Osteocyte (in vitro differentiated cells): ENCODE results near the gene DCUN1D4. TPM values are rescaled to one million over a fixed set of nuclear protein-coding genes. Genes with fewer than 3 reads are reported as not detected.
A peak's percentile ranks its signal among the peaks of the same experiment; 100 is the strongest.

Experiments used
- DNase-seq: peaks from one replicate; pipeline ENCODE4 v3.0.0; 2021; ENCODE audit warnings: mixed read lengths; ENCODE audit not compliant: unreplicated experiment; ENCODE audit errors: extremely low spot score
- H3K27ac Mint-ChIP-seq: one replicate; pipeline ENCODE4 v1.8.0; 2021; ENCODE audit warnings: mild to moderate bottlenecking, mixed read lengths; ENCODE audit not compliant: unreplicated experiment
- H3K27me3 Mint-ChIP-seq: one replicate; pipeline ENCODE4 v1.8.0; 2021; ENCODE audit warnings: mixed read lengths; ENCODE audit not compliant: unreplicated experiment
- H3K36me3 Mint-ChIP-seq: one replicate; pipeline ENCODE4 v1.8.0; 2021; ENCODE audit warnings: mixed read lengths; ENCODE audit not compliant: unreplicated experiment
- H3K4me1 Mint-ChIP-seq: one replicate; pipeline ENCODE4 v1.8.0; 2021; ENCODE audit warnings: mixed read lengths; ENCODE audit not compliant: unreplicated experiment
- H3K4me3 Mint-ChIP-seq: one replicate; pipeline ENCODE4 v1.8.0; 2021; ENCODE audit warnings: mild to moderate bottlenecking, moderate library complexity, mixed read lengths; ENCODE audit not compliant: unreplicated experiment
- H3K9me3 Mint-ChIP-seq: one replicate; pipeline ENCODE4 v1.8.0; 2021; ENCODE audit warnings: mixed read lengths; ENCODE audit not compliant: unreplicated experiment
- total RNA-seq: library from RNA; stranded (reverse); gene quantifications from 2 replicates; pipeline ENCODE4 v1.2.1, GENCODE V29; 2021
- TF ChIP-seq, protein P1 (sequence below): fragments of 200-600 bp; sonication (generic); IDR thresholded peaks from 2 replicates; pipeline ENCODE4 v1.5.0; 2021; ENCODE audit warnings: antibody characterized with exemption, mild to moderate bottlenecking, moderate library complexity

DCUN1D4 gene
- total RNA-seq, 1 donor from 2014 or later: 52.3 TPM

DNA sequence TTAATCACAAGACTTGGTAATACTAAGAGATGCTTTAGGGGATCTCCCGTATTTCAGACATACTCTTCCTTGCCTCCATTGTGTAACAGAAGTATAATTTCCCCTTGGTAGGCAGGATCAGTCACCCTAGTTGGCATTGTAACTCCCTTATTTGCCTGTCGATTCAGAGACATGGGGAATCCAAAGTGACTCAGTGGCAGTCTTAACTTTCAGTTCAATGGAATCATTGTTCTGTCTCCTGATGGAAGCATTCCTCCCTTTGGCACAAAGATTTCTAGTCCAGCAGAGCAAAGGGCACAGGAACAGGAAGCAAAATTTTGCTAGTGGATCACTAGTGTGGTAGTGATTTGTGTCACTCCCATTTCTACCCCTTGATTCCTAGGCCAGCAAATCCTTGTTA is 80.4 kb downstream of the DCUN1D4 start:
- Mint-ChIP-seq H3K9me3 (peaks cover 12% of the 10 kb centered on the region), H3K36me3 (no peaks in the 10 kb centered on the region), H3K27ac (no peak overlapping the region), H3K4me3 (no peak overlapping the region), H3K4me1 (no peaks in the 10 kb centered on the region), H3K27me3 (peaks cover 3% of the 10 kb centered on the region)
- TF ChIP-seq, protein P1, sequence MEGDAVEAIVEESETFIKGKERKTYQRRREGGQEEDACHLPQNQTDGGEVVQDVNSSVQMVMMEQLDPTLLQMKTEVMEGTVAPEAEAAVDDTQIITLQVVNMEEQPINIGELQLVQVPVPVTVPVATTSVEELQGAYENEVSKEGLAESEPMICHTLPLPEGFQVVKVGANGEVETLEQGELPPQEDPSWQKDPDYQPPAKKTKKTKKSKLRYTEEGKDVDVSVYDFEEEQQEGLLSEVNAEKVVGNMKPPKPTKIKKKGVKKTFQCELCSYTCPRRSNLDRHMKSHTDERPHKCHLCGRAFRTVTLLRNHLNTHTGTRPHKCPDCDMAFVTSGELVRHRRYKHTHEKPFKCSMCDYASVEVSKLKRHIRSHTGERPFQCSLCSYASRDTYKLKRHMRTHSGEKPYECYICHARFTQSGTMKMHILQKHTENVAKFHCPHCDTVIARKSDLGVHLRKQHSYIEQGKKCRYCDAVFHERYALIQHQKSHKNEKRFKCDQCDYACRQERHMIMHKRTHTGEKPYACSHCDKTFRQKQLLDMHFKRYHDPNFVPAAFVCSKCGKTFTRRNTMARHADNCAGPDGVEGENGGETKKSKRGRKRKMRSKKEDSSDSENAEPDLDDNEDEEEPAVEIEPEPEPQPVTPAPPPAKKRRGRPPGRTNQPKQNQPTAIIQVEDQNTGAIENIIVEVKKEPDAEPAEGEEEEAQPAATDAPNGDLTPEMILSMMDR: no peak
- DNase-seq: no peak

DNA sequence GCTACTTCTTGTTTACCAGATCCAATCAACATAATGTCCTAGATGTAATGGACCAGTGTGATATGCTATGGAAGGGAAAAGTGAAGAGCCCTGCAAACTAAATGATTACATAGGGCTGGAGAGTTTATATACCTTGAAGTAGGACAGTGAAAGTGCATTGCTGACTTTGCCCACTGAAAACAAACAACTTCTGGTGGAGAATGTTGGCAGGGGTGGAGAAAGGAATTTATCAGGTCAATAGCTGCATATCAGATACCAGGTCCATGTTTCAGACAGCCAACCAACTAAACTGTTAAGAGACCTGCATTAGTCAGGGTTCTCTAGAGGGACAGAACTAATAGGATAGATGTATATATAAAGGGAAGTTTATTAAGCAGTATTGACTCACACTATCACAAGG is 82.4 kb downstream of the DCUN1D4 start:
- no peak for DNase-seq
- TF ChIP-seq, protein P1: no peak
- Mint-ChIP-seq H3K27me3 (peaks cover 13% of the 10 kb centered on the region), H3K9me3 (peaks cover under 1% of the 10 kb centered on the region), H3K36me3 (no peaks in the 10 kb centered on the region), H3K4me3 (no peak overlapping the region), H3K27ac (no peak overlapping the region), H3K4me1 (no peaks in the 10 kb centered on the region)

DNA sequence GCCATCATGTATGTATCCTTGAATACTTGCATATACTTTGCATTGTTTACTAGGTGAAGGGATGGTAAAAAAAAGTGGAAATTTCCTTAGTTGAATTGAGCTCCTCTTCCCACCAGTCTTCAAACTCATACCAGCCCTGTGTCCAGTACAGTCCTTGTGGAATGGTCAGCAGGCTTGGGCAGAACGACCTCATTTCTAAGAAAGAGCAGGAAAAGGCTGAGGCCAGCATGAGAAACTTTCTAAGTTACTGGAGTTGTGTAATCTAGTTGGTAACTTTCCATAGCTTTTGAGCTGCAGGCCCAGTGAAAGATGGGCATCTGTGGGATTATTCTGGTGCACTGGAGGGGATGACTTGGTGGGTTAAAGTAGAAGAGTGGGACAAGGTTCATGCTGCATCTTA is 87.6 kb downstream of the DCUN1D4 start:
- H3K27ac Mint-ChIP-seq: no peak overlapping the region
- peaks cover 24% of the 10 kb centered on the region for H3K27me3 Mint-ChIP-seq
- H3K36me3 Mint-ChIP-seq: no peaks in the 10 kb centered on the region
- TF ChIP-seq, protein P1: no peak
- H3K4me1 Mint-ChIP-seq: peaks cover 20% of the 10 kb centered on the region
- no peak for DNase-seq
- no peaks in the 10 kb centered on the region for H3K9me3 Mint-ChIP-seq
- no peak overlapping the region for H3K4me3 Mint-ChIP-seq

DNA sequence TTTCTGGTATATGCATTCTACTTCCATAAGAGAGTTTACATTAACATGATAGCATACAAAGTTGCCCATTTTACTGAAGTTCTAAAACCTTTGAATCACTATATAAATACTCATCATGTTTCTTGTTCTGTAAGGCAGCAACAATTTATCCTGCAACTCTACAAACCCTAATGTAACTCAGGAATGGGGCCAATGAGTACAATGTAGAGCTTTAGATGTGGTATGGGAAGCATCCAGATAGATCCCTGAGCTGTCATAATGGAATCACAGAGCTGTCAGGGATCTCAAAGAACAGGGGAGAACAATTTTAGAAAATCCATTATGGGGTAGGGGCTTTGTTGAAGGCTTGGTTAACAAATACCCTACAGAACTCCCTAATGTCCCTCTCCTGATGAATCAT is 88.5 kb downstream of the DCUN1D4 start:
- Mint-ChIP-seq H3K27ac (peak overlapping the region; percentile 9), H3K36me3 (no peaks in the 10 kb centered on the region), H3K9me3 (no peaks in the 10 kb centered on the region), H3K27me3 (peaks cover 22% of the 10 kb centered on the region), H3K4me3 (no peak overlapping the region), H3K4me1 (peaks cover 20% of the 10 kb centered on the region)
- TF ChIP-seq, protein P1: no peak
- DNase-seq: no peak

DNA sequence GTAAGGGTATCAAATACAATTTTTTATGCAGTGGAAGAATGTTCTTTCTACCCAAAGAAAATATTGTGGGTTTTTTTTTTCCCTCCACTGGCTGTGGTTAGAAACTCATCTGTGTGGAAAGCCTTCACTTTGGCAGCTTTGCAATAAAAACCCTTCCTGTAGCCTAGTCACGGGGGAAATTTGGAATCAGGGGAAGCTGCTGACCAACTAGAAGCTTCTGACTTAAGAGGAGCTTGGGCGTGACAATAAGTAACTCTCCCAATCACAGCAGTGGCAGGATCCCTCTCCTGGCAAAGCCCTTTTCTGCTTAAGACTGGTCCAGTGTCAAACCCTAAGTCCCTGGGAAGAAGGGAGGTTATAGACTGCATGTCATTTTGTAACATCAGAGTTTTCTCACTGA is 89.3 kb downstream of the DCUN1D4 start:
- Mint-ChIP-seq H3K9me3 (no peaks in the 10 kb centered on the region), H3K4me3 (no peak overlapping the region), H3K27ac (peak overlapping the region; percentile 44), H3K36me3 (no peaks in the 10 kb centered on the region), H3K27me3 (peaks cover 22% of the 10 kb centered on the region), H3K4me1 (peaks cover 20% of the 10 kb centered on the region)
- TF ChIP-seq, protein P1: no peak
- DNase-seq: no peak
